Liver (tissue), 9 donors: Measurements from ENCODE around the gene COL7A1. TPM values are rescaled to one million over a fixed set of nuclear protein-coding genes. Genes with fewer than 3 reads are reported as not detected.

ENCODE experiments used
- DNase-seq: peaks from one replicate; pipeline ENCODE4 v3.0.0-alpha.2; 2017; ENCODE audit warnings: low spot score
- H3K27ac ChIP-seq, 2 donors: one replicate each; pipeline ENCODE4 v1.7.0; 2013; ENCODE audit warnings: inconsistent platforms in 2 of 2, low read length in 2 of 2, control low read depth in 1 of 2, low read depth in 1 of 2, mild to moderate bottlenecking in 1 of 2
- H3K27me3 ChIP-seq, 4 donors: one replicate each; pipeline versions ENCODE4 v1.6.1 to v1.7.0; 2013; ENCODE audit warnings: low read length in 3 of 4, inconsistent platforms in 1 of 4, mild to moderate bottlenecking in 1 of 4, moderate library complexity in 1 of 4; ENCODE audit not compliant: control insufficient read depth in 4 of 4, insufficient read depth in 4 of 4
- H3K36me3 ChIP-seq, 4 donors: one replicate each; pipeline versions ENCODE4 v1.6.1 to v1.7.0; 2013; ENCODE audit warnings: low read length in 3 of 4, mild to moderate bottlenecking in 3 of 4, low read depth in 1 of 4, moderate library complexity in 1 of 4; ENCODE audit not compliant: control insufficient read depth in 4 of 4, insufficient read depth in 3 of 4
- H3K4me1 ChIP-seq, 4 donors: one replicate each; pipeline versions ENCODE4 v1.6.1 to v1.7.0; 2013; ENCODE audit warnings: low read length in 3 of 4, mild to moderate bottlenecking in 3 of 4, moderate library complexity in 1 of 4; ENCODE audit not compliant: control insufficient read depth in 4 of 4, insufficient read depth in 4 of 4
- H3K4me3 ChIP-seq, 3 donors: one replicate each; pipeline versions ENCODE4 v1.6.1 to v1.7.0; 2013; ENCODE audit warnings: low read length in 3 of 3, control low read depth in 1 of 3, low read depth in 1 of 3, mild to moderate bottlenecking in 1 of 3
- H3K9ac ChIP-seq, 2 donors: one replicate each; pipeline ENCODE4 v1.7.0; 2013; ENCODE audit warnings: low read length in 2 of 2, mild to moderate bottlenecking in 2 of 2, moderate library complexity in 2 of 2, control low read depth in 1 of 2, low read depth in 1 of 2
- H3K9me3 ChIP-seq, 4 donors: one replicate each; pipeline versions ENCODE4 v1.6.1 to v1.7.0; 2013; ENCODE audit warnings: low read length in 3 of 4; ENCODE audit not compliant: control insufficient read depth in 4 of 4
- EGR1 ChIP-seq, 2 donors: IDR thresholded peaks; 2 replicates each; pipeline ENCODE4 v1.6.1; 2016 to 2018; ENCODE audit warnings: antibody characterized with exemption in 2 of 2, low read depth in 2 of 2
- FOXA2 ChIP-seq: IDR thresholded peaks from 2 replicates; pipeline ENCODE4 v1.6.1; 2016; ENCODE audit warnings: antibody characterized with exemption
- GABPA ChIP-seq, 2 donors: IDR thresholded peaks in 1 of 2; conservative IDR thresholded peaks in 1 of 2; 2 replicates each; pipeline ENCODE4 v1.6.1; 2016; ENCODE audit warnings: antibody characterized with exemption in 2 of 2, mild to moderate bottlenecking in 1 of 2, moderate library complexity in 1 of 2
- HNF4A ChIP-seq, 2 donors: conservative IDR thresholded peaks; 2 replicates each; pipeline ENCODE4 v1.6.1; 2016; ENCODE audit warnings: antibody characterized with exemption in 2 of 2, mild to moderate bottlenecking in 2 of 2
- HNF4G ChIP-seq: IDR thresholded peaks from 2 replicates; pipeline ENCODE4 v1.6.1; 2016; ENCODE audit warnings: antibody characterized with exemption
- JUND ChIP-seq, 2 donors: IDR thresholded peaks; 2 replicates each; pipeline ENCODE4 v1.6.1; 2016; ENCODE audit warnings: antibody characterized with exemption in 2 of 2
- RAD21 ChIP-seq, 2 donors: IDR thresholded peaks; 2 replicates each; pipeline ENCODE4 v1.6.1; 2016; ENCODE audit warnings: antibody characterized with exemption in 2 of 2, mild to moderate bottlenecking in 2 of 2
- RXRA ChIP-seq, 2 donors: IDR thresholded peaks; 2 replicates each; pipeline ENCODE4 v1.6.1; 2017 to 2018; ENCODE audit warnings: antibody characterized with exemption in 2 of 2, mild to moderate bottlenecking in 1 of 2
- TAF1 ChIP-seq: conservative IDR thresholded peaks from 2 replicates; pipeline ENCODE4 v1.6.1; 2016; ENCODE audit warnings: antibody characterized with exemption, mild to moderate bottlenecking
- WGBS: extraction: QIAGEN DNeasy Blood & Tissue Kit; methylation state at CpG from one replicate; pipeline ENCODE4 v1.1.7; 2013; 5-methylcytosine and 5-hydroxymethylcytosine counted together
- polyA plus RNA-seq, 2 donors: library from polyadenylated mRNA; stranded (reverse) in 1 of 2; unstranded in 1 of 2; fragments of 200-250 nt in 1 of 2; fragments of >200 nt in 1 of 2; fragmentation: Nextera tagmentation in 1 of 2; extraction: Ambion mirVana in 1 of 2; gene quantifications; one replicate each; pipeline versions ENCODE4 v1.2.1 to v1.2.3, GENCODE V29; 2013 to 2015
- total RNA-seq, 2 donors: library from RNA; depleted of rRNA; stranded (reverse); fragments of >200 nt; gene quantifications; one replicate each; pipeline ENCODE4 v1.2.3, GENCODE V29; 2014
- TF ChIP-seq, protein P1 (sequence below): IDR thresholded peaks from 2 replicates; pipeline ENCODE4 v1.6.1; 2016; ENCODE audit warnings: antibody characterized with exemption
- TF ChIP-seq, protein P2 (sequence below): IDR thresholded peaks from 2 replicates; pipeline ENCODE4 v1.6.1; 2016; ENCODE audit warnings: antibody characterized with exemption, mild to moderate bottlenecking
- TF ChIP-seq, protein P3 (sequence below): fragments of 150-350 bp; IDR thresholded peaks from 2 replicates; pipeline ENCODE4 v1.5.1; 2017; ENCODE audit warnings: improper control_type of control experiment, low read depth, low read length; ENCODE audit not compliant: missing input control
- TF ChIP-seq, protein P4 (sequence below): IDR thresholded peaks from 2 replicates; pipeline ENCODE4 v1.6.1; 2016; ENCODE audit warnings: antibody characterized with exemption
- donor health status: healthy.
- donor health status: healthy.
- donor health status: healthy.
- donor health status: healthy.
- donor health status: healthy.

Gene COL7A1
- total and polyA plus RNA-seq, 4 donors, result 0.24 to 0.84 (median 0.40) TPM

DNA sequence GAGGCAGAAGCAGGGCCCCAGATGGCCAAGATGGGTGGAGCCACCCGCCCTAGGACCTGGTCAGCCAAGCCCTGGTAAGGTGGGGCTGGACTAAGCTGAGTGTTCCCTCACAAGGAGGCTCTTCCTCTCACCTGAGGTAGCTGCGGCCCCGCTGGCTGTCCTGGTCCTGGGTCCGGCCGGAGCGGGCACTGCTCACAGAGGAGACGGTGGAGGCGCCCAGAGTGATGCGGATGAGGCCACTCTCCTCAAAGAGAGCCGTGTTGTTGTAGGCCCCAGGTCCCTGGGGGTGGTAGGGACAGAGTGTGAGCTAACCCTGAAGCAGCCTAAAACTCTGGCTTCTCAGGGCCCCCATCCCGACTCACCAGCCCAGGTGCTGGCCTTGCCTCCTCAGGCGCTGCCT, 47.5 kb upstream of the COL7A1 start (continued):
- TF ChIP-seq, protein P1, sequence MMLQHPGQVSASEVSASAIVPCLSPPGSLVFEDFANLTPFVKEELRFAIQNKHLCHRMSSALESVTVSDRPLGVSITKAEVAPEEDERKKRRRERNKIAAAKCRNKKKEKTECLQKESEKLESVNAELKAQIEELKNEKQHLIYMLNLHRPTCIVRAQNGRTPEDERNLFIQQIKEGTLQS, result no peak

DNA sequence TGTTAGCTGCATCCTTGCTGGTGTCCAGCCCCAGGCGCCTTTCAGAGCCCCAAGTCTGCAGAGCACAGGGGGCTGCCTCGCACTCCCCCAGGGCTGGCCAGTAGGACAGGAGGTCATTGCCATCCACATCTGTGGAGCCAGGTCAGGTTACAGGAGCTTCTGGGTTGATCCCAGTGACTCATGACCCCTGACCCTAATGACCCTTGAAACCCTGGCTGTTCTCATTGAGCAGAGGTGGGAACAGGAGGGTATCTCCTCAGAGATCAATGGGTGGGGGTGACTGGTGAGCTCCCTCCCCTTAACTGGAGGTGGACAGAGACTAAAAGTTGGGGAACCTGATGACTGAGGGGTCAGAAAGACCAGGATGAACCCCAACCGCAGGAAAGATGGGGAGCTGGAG, 46.3 kb upstream of the COL7A1 start:
- Histone ChIP-seq H3K4me3 (no peak overlapping the region), H3K27me3 (no peaks in the 10 kb centered on the region), H3K9ac (no peak overlapping the region), H3K4me1 (peaks cover 0 to 3% (median 0%) of the 10 kb centered on the region in 4 donors), H3K36me3 (no peaks in the 10 kb centered on the region), H3K9me3 (no peaks in the 10 kb centered on the region), H3K27ac (no peak overlapping the region)
- TF ChIP-seq RAD21 (IDR thresholded peaks at IDR 0.05) (no peak), EGR1 (IDR thresholded peaks at IDR 0.05; ENCODE audit: low read depth in 2 of 2) (no peak), JUND (IDR thresholded peaks at IDR 0.05) (no peak), GABPA (IDR thresholded peaks at IDR 0.05 in 1 of 2, conservative IDR thresholded peaks at IDR 0.05 in 1 of 2) (no peak), RXRA (IDR thresholded peaks at IDR 0.05) (no peak), HNF4G (no peak), TAF1 (no peak), HNF4A (conservative IDR thresholded peaks at IDR 0.05) (no peak), FOXA2 (no peak)
- TF ChIP-seq, protein P2, sequence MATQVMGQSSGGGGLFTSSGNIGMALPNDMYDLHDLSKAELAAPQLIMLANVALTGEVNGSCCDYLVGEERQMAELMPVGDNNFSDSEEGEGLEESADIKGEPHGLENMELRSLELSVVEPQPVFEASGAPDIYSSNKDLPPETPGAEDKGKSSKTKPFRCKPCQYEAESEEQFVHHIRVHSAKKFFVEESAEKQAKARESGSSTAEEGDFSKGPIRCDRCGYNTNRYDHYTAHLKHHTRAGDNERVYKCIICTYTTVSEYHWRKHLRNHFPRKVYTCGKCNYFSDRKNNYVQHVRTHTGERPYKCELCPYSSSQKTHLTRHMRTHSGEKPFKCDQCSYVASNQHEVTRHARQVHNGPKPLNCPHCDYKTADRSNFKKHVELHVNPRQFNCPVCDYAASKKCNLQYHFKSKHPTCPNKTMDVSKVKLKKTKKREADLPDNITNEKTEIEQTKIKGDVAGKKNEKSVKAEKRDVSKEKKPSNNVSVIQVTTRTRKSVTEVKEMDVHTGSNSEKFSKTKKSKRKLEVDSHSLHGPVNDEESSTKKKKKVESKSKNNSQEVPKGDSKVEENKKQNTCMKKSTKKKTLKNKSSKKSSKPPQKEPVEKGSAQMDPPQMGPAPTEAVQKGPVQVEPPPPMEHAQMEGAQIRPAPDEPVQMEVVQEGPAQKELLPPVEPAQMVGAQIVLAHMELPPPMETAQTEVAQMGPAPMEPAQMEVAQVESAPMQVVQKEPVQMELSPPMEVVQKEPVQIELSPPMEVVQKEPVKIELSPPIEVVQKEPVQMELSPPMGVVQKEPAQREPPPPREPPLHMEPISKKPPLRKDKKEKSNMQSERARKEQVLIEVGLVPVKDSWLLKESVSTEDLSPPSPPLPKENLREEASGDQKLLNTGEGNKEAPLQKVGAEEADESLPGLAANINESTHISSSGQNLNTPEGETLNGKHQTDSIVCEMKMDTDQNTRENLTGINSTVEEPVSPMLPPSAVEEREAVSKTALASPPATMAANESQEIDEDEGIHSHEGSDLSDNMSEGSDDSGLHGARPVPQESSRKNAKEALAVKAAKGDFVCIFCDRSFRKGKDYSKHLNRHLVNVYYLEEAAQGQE, result no peak
- TF ChIP-seq, protein P3, sequence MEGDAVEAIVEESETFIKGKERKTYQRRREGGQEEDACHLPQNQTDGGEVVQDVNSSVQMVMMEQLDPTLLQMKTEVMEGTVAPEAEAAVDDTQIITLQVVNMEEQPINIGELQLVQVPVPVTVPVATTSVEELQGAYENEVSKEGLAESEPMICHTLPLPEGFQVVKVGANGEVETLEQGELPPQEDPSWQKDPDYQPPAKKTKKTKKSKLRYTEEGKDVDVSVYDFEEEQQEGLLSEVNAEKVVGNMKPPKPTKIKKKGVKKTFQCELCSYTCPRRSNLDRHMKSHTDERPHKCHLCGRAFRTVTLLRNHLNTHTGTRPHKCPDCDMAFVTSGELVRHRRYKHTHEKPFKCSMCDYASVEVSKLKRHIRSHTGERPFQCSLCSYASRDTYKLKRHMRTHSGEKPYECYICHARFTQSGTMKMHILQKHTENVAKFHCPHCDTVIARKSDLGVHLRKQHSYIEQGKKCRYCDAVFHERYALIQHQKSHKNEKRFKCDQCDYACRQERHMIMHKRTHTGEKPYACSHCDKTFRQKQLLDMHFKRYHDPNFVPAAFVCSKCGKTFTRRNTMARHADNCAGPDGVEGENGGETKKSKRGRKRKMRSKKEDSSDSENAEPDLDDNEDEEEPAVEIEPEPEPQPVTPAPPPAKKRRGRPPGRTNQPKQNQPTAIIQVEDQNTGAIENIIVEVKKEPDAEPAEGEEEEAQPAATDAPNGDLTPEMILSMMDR, result no peak
- TF ChIP-seq, protein P1, result no peak
- TF ChIP-seq, protein P4, sequence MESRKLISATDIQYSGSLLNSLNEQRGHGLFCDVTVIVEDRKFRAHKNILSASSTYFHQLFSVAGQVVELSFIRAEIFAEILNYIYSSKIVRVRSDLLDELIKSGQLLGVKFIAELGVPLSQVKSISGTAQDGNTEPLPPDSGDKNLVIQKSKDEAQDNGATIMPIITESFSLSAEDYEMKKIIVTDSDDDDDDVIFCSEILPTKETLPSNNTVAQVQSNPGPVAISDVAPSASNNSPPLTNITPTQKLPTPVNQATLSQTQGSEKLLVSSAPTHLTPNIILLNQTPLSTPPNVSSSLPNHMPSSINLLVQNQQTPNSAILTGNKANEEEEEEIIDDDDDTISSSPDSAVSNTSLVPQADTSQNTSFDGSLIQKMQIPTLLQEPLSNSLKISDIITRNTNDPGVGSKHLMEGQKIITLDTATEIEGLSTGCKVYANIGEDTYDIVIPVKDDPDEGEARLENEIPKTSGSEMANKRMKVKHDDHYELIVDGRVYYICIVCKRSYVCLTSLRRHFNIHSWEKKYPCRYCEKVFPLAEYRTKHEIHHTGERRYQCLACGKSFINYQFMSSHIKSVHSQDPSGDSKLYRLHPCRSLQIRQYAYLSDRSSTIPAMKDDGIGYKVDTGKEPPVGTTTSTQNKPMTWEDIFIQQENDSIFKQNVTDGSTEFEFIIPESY, result no peak
- WGBS, result 87% methylated on average over 3 of the region's 3 CpGs
- no peak for DNase-seq
